AG09319 (cell line): ENCODE measurements around the gene GATD1.

ENCODE experiments used
- DNase-seq: peaks from one replicate; pipeline ENCODE4 v3.0.0-alpha.2; 2010; ENCODE audit warnings: low read depth; ENCODE audit errors: extremely low read depth
- TF ChIP-seq, protein P1 (sequence below): IDR thresholded peaks from 2 replicates; pipeline ENCODE4 v1.5.1; 2011; ENCODE audit warnings: low read depth, mild to moderate bottlenecking, inconsistent platforms, low read length, moderate library complexity

Gene GATD1, protein sequence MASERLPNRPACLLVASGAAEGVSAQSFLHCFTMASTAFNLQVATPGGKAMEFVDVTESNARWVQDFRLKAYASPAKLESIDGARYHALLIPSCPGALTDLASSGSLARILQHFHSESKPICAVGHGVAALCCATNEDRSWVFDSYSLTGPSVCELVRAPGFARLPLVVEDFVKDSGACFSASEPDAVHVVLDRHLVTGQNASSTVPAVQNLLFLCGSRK

DNA sequence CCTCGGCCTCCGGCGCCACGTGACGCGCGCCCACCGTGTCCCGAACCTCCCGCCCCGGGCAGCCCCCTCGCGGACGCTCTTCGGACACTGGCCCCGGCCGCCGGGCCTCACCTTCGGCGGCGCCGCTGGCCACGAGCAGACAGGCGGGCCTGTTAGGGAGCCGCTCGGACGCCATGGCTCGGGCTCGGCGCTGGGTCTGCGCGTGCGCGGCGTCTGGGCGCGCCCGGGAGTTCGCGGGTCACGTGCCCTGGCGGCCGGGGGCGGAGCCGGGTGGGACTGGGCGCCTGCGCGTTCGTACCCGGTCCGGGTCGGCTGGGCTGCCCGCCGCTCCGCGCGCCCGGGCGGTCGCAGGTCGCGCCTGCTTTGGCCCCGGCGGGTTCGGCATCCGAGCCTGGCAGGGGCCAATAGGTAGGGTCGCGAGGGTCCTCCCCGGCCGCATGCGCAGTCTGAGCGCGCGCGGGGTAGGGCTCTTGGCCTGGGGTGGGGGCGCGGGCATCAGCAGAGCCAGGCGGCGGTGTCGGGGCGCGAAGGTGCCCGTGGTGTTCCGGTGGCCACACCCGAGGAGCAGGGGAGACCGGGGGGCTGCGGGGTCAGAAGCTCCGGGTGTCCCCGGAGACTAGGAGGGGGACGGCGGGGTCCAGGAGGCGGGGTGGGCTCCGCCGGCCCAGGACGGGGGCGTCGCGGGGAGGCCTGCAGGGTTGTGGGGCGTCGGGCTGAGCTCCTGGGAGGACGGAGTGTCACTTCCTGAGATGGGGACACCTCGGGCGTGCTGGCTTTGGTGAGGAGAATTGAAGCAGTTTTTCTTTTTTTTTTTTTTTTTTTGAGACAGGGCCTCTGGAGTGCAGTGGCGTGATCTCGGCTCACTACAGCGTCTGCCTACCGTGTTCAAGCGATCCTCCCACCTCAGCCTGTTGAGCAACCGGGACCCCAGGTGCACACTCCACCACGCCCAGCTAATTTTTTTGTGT lies at the start of gene GATD1:
TSS of gene GATD1 (minus strand) at position 200 of the 968 bp plus-strand sequence. CDS start at position 175, 25 bp downstream.
- peak; percentile 62 for DNase-seq
- TF ChIP-seq, protein P1, sequence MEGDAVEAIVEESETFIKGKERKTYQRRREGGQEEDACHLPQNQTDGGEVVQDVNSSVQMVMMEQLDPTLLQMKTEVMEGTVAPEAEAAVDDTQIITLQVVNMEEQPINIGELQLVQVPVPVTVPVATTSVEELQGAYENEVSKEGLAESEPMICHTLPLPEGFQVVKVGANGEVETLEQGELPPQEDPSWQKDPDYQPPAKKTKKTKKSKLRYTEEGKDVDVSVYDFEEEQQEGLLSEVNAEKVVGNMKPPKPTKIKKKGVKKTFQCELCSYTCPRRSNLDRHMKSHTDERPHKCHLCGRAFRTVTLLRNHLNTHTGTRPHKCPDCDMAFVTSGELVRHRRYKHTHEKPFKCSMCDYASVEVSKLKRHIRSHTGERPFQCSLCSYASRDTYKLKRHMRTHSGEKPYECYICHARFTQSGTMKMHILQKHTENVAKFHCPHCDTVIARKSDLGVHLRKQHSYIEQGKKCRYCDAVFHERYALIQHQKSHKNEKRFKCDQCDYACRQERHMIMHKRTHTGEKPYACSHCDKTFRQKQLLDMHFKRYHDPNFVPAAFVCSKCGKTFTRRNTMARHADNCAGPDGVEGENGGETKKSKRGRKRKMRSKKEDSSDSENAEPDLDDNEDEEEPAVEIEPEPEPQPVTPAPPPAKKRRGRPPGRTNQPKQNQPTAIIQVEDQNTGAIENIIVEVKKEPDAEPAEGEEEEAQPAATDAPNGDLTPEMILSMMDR: no peak

DNA sequence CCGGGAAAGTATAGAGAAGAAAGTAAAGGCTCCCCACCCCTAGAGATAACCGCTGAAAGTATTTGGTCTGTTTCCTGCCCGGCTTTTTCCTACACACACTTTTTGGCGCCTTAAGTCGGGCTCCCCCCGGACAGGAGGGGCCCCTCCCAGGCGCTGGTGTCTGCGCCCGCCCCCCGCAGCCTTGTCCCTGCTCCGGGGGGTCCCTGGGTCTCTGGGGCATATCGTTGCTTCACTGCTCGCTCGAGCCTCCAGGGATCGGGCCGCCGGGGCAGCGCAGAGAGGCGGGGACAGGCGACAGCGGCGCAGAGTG lies 49.5 kb upstream of the GATD1 start:
- TF ChIP-seq, protein P1: no peak
- DNase-seq: no peak

DNA sequence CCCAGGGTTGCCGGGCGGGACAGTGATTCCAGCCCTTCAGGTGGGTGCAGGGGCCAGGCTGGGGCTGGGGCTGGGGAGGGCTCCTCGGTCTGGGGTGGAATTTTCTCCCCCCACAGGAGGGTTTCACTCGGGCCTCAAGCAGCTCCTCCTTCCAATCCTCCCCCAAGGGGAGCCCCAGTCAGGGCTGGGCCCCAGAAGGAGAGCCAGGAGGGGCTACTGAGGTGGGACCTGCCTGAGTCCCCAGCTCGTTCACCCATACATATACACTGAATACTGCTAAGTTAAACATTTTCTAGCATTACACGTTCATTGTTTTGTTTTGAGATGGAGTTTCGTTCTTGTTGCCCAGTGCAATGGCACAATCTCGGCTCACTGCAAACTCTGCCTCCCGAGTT lies 48.9 kb upstream of the GATD1 start:
- no peak for DNase-seq
- TF ChIP-seq, protein P1: no peak

DNA sequence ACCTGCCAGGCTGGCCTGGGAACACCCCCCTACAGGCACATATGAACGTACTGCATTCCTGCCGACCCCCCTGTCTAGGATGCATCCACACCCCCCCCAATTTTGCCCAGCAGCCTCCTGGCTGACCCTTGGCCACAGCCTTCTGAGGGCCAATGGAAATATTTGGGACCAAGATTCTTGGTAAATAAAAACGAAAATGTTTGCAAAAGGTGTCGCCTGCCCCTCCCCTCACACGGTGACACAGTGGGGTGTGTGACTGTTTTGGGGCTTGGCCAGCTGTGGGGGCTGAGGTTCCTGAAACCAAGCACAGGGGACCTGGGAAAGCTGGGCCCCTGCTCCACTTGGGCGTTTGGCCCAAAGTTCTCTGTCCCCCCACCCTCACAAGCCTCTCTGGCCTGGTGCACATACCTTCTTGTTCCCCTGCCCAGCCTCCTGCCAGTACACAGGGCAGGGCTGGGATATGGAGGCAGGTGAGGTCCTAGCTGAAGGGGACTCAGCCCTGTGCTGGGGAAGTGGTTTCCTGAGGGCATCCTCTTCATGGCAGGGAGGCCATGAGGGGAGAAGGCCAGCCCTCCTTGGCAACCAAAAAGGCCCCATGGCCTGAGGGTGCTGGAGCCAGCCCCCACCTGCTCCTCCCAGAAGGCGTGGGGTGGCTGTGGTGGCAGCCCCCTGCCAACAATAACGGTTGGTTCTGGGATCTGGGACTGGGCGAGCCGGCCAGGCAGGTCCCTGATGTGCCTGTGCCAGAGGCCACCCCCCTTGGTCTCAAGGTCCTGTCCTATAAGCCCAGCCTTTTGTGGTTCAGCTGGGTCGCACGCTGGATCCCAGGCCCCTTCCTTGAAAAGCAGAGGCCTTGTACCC lies 48.3 kb upstream of the GATD1 start:
- DNase-seq: no peak
- TF ChIP-seq, protein P1: no peak

DNA sequence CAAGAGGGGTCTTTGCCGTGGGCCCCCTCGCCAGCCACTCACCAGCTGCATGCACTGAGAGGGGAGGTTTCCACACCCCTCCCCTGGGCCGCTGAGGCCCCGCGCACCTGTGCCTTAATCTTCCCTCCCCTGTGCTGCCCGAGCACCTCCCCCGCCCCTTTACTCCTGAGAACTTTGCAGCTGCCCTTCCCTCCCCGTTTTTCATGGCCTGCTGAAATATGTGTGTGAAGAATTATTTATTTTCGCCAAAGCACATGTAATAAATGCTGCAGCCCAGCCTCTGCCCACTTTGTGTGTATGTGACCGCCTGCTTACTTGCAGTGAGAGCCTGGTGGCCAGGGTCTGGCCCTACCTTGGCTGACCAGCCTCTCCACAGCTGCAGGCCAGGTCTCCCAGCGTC lies 47.7 kb upstream of the GATD1 start:
- TF ChIP-seq, protein P1: no peak
- no peak for DNase-seq

DNA sequence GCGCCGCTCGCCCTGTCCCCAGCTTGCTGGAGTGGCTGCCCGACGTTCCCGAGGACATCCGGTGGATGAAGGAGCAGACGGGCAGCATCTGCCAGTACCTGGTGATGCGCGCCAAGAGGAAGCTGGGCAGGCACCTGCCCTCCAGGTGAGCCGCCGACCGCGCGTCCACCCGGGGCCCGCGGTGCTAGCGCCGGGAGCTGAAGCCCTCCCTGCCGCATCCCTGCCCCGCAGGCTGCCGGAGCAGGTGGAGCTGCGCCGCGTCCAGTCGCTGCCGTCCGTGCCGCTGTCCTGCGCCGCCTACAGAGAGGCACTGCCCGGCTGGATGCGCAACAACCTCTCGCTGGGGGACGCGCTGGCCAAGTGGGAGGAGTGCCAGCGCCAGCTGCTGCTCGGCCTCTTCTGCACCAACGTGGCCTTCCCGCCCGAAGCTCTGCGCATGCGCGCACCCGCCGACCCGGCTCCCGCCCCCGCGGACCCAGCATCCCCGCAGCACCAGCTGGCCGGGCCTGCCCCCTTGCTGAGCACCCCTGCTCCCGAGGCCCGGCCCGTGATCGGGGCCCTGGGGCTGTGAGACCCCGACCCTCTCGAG lies 47.1 kb upstream of the GATD1 start:
- DNase-seq: no peak
- TF ChIP-seq, protein P1: no peak
